Right hindlimb (tissue), 1 donor: ENCODE results near the gene IFIT1.
"Not testable (repeated sequence)": the region's sequence is repeated elsewhere in the genome, so short reads cannot be mapped to it uniquely, and the experiment has no call there.

ENCODE experiments used
- DNase-seq: peaks from one replicate; pipeline ENCODE4 v3.0.0-alpha.2; 2018

The IFIT1 gene

GRCh38 chr10:89442289-89442688, 49.9 kb downstream of the IFIT1 start:
- no peak for DNase-seq

- not testable (repeated sequence) for DNase-seq
Measured at GRCh38 chr10:89444819-89445218, 52.4 kb downstream of the IFIT1 start.

GRCh38 chr10:89450901-89451300, 58.5 kb downstream of the IFIT1 start:
- DNase-seq, result no peak

- DNase-seq, result no peak
Measured at GRCh38 chr10:89452193-89452592, 59.8 kb downstream of the IFIT1 start.

GRCh38 chr10:89454561-89455347, 62.3 kb downstream of the IFIT1 start:
- DNase-seq, result no peak
